GM19395 (cell line): ENCODE measurements around the gene SNX20.

Experiments used
- ATAC-seq: cut with Tn5 transposase; IDR thresholded peaks from one replicate; pipeline ENCODE4 v1.9.1; 2021; ENCODE audit warnings: mild to moderate bottlenecking, moderate library complexity; ENCODE audit not compliant: unreplicated experiment

The SNX20 gene, protein sequence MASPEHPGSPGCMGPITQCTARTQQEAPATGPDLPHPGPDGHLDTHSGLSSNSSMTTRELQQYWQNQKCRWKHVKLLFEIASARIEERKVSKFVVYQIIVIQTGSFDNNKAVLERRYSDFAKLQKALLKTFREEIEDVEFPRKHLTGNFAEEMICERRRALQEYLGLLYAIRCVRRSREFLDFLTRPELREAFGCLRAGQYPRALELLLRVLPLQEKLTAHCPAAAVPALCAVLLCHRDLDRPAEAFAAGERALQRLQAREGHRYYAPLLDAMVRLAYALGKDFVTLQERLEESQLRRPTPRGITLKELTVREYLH

GRCh38 chr16:50681021-50681885 is at the start of gene SNX20:
TSS of gene SNX20 (minus strand) at chr16:50681312. CDS start at chr16:50677526, 3,786 bp downstream.
- peak; percentile 53 for ATAC-seq

DNA sequence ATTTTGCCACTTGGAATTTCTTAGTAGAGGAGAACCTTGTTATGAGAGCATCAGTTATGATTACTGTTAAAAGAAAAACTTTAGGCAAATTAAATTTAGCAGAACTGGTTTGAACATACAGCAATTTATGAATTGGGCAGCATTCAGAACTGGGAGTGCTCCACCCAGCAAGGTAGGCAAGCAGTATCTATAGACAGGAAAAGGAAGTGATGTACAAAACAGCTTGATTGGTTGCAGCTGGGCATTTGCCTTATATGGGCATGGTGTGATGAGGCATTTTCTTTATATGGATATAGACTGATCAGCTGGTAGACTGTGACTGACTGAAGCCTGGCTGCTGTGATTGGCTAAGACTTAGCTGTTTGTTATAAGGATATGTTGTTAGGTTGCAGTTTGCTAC is 43.2 kb upstream of the SNX20 start:
- no peak for ATAC-seq

DNA sequence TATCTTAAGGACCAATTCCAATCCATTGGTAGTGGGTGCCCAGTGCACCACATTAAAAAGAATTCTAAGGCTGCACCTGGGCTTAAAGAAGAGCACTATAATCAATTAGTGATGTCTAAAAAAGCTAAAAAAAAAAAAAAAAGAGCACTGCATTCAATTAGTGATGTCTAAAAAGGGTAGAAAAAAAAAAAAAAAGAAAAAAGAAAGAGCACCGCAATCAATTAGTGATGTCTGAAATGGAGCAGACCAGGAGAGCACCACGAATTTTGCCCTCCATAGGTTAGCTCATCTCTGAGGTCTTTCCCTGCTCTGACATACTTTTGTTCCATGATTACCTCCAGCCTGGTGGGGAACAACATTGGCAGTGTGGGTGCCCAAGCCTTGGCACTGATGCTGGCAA is 41.8 kb upstream of the SNX20 start:
- no peak for ATAC-seq

DNA sequence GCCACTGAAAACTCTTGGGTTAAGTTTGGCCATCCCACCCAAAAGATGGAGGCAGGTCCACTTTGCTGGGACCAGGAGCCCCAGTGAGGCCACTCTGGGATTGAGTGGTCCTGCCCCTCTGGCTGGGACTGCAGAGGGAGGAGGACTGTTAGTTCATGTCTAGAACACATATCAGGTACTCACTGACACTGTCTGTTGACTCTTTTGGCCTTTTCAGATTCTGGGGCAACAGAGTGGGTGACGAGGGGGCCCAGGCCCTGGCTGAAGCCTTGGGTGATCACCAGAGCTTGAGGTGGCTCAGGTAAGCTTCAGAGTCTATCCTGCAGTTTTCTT is 41.3 kb upstream of the SNX20 start:
- ATAC-seq, result no peak

DNA sequence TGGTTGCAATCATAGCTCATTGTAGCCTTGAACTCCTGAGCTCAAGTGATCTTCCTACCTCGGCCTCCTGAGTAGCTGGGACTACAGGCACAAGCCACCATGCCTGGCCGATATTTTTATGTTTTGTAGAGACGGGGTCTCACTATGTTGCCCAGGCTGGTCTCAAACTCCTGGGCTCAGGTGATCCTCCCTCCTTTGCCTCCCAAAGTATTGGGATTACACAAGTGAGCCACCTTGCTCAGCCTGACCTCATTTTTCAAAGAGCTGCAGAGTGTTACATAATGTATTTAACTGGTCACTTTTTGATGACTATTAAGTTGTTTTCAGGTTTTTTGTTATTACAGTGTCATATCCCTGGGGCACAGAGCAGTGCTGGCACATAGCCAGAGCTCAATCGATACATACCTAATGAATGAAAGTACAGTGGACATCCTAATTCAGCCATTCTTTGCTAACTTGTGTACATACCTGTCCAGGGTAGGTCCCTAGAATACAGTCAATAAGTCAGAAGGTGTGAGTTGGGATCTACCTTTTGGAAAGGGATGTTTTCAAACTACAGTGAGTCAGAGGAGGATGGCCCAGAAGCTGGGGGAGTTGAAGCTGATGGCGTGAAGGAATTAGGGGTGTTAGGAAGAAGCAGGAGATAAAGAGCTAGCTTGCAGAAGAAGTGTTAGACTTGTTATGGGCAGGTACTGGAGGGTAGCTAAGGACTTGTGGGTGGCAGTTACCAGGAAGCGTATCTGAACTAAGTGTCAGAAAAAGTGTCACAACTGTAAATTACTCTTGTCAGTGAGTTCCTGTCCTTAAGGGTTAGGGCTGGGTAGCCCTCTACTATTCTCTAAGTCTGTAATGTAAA is 40.7 kb upstream of the SNX20 start:
- ATAC-seq, result no peak

DNA sequence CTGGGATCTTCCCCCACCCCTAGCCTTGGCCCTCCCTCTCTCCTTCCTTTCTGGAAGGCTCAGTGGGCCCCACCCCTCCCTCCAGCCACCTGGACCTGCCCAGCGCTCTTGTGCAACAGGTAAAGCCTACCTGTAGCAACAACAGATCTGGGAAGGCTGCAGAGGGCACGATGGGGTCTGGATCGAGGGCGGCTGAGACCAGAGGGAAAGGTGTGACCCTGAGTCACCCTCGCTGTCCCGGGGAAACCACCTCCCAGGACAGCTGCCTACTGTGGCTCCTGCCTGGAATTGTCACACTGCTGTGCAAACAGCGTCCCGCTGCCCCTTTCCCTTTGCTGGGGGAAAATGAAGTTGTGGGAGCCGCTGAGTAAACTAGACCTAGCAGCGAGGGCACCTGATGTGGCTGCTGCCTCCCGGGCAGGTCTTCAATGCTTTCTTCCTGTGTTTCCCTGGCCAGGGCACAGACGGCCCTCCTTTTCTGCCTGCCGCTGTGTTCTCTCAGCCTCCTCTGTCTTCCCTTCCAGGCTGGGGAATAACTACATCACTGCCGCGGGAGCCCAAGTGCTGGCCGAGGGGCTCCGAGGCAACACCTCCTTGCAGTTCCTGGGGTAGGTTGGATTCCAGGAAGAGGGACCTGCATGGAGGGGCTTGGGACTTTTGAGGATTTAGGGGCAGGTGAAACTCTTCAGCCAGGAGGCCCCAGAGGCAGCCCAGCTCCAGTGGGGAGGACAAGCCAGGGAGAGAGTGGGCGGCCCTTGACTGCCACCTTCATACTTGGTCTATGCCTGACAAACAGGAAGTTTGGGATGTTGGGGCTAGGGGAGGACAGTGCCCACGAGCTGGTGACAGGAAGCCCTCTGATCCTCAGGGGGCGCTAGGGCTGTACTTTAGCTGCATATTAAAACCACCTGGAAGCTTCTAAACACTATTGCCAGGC is 38.6 kb upstream of the SNX20 start:
- no peak for ATAC-seq

GRCh38 chr16:50718761-50719400 is 37.8 kb upstream of the SNX20 start:
- ATAC-seq, result no peak

DNA sequence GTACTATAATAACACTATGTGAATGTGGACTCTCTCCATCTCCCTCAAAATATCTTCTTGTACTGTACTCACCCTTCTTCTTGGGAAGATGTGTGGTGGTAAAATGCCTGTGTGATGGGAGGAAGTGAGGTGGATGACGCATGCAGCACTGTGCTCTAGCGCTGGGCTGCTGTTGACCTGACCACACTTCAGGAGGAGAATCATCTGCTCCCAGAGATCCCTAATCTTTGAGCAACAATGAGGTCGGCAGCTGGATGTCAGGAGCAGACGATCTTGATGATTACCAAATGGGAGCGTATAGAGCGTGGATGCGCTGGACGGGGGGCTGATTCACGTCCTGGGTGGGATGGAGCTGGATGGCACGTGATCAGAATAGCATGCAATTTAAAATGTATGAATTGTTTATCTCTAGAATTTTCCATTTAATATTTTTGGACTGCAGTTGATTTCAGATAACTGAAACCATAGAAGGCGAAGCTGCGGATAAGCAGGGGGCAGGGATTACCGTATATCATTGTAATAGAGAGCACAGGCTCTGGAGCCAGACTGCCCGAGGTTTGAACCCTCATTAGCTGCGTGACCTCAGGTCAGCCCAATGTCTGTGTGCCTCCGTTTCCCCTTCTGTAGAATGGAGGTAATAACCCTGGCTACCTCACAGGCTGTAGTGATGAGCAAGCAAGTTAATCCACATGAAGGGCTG is 37.1 kb upstream of the SNX20 start:
- no peak for ATAC-seq

DNA sequence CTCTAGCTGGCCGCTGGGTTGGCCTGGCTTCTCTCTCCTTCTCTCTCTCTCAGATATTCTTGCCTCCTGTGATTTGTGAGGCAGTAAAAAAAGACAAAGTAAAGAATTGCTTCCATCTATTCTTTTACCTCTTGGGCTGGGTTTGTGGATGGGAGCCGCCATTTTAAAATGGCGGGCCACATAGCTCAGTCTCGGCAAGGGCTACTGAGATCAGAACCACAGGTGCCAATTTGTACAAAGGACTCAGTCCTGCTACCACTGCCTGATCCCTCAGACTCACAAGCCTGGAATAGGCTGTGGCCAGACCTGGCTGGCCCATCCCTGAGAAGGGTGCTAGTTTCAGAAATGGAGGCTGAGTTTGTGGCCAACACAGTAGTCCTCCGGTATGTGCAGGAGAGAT is 36.4 kb upstream of the SNX20 start:
- ATAC-seq, result no peak

GRCh38 chr16:50717091-50717490 is 36.0 kb upstream of the SNX20 start:
- no peak for ATAC-seq

DNA sequence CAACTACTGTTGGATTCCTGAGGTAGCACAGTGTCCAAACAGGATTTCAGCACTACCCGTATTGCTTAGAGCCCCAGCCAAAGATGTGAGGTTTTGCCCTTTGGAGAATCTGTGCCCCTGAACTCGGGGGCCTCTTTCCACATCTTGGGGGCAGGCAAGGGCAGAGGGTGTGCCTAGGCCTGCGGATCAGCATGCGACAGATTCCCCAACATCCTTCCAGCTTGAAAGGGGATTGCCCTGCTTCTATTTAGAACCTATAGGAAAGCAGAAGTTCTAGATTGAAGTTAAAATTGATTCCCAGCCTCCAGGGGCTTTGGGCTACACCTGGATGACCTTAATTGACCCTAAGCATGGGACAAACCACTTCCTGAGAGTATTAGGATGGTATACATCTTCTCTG is 31.8 kb upstream of the SNX20 start:
- no peak for ATAC-seq

DNA sequence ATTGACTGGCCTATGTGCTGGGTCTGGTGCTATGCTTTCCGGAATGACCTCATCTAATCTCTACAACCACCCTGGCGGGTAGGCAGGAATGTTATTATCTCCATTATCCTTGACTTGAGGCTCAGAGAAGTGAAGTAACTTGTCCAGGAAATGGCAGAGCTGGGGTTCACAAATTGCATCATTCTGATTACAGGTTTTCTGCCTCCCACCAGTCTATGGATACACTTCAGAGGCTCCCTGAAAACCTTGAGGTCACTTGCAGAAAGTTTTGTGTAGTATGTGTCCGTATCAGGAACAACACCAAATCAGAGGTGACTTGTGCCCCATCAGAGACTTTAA is 31.4 kb upstream of the SNX20 start:
- ATAC-seq, result no peak

- no peak for ATAC-seq
These were observed 30.9 kb upstream of the SNX20 start for GRCh38 chr16:50711862-50712559.

DNA sequence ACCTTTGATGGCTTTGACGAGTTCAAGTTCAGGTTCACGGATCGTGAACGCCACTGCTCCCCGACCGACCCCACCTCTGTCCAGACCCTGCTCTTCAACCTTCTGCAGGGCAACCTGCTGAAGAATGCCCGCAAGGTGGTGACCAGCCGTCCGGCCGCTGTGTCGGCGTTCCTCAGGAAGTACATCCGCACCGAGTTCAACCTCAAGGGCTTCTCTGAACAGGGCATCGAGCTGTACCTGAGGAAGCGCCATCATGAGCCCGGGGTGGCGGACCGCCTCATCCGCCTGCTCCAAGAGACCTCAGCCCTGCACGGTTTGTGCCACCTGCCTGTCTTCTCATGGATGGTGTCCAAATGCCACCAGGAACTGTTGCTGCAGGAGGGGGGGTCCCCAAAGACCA is 29.9 kb upstream of the SNX20 start:
- ATAC-seq, result no peak

GRCh38 chr16:50709980-50710379 is 28.9 kb upstream of the SNX20 start:
- ATAC-seq, result no peak

DNA sequence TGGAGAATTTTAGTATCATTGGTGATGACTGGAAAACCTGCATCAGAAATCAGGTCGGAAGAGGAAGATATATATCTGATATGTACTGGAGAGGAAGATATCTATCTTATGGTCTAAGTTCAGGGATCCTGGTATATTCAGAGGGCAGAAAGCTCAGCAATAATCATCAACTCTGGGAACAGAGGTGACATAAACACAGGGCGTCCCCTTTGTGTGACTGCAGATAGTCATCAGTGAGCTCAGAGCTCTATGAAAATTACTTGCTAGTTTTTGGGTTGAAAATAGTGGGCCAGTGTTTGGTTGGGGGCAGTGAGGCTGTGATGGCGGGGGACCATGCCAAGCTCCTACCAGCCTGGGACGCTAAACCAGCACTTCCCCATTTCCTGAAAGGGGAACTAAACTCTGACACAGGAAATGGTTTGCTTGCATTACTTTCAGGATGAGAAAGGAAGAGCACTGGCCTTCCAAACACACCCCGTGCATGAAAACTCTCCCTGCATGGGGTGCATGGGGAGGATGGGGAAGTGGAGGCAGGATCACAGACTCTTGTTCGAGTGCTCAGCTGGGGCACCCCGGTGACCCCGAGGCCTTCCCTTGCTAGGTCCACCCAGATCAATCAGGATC is 28.1 kb upstream of the SNX20 start:
- ATAC-seq, result peak; percentile 82

- no peak for ATAC-seq
These were observed 27.4 kb upstream of the SNX20 start for GRCh38 chr16:50708373-50709060.

GRCh38 chr16:50706250-50706649 is 25.1 kb upstream of the SNX20 start:
- no peak for ATAC-seq
